MM.1S (cell line): Measurements from ENCODE around the gene MEGF6.

ENCODE experiments used
- DNase-seq: peaks from one replicate; pipeline ENCODE4 v3.0.0-alpha.2; 2015
- H2AFZ ChIP-seq: fragments of 300-600 bp; sonication (generic); 2 replicates; pipeline ENCODE4 v1.6.0; 2016; ENCODE audit warnings: antibody characterized with exemption, low read length
- H3F3A ChIP-seq: fragments of 300-600 bp; sonication (generic); 2 replicates; pipeline ENCODE4 v1.6.1; 2016; ENCODE audit warnings: mild to moderate bottlenecking, antibody characterized with exemption, low read length, moderate library complexity, mixed read lengths; ENCODE audit not compliant: insufficient read depth
- H3K27ac ChIP-seq: fragments of 300-600 bp; sonication (generic); 2 replicates; pipeline ENCODE4 v1.5.1; 2016; ENCODE audit warnings: mild to moderate bottlenecking, low read length
- H3K27me3 ChIP-seq: fragments of 300-600 bp; sonication (generic); replicated peaks from 2 replicates; pipeline ENCODE4 v1.6.0; 2016; ENCODE audit warnings: low read length; ENCODE audit not compliant: insufficient read depth
- H3K36me3 ChIP-seq: fragments of 300-600 bp; sonication (generic); replicated peaks from 2 replicates; pipeline ENCODE4 v1.6.1; 2016; ENCODE audit warnings: mild to moderate bottlenecking, low read length, mixed read lengths; ENCODE audit not compliant: insufficient read depth
- H3K4me1 ChIP-seq: fragments of 300-600 bp; sonication (generic); 2 replicates; pipeline ENCODE4 v1.6.1; 2016; ENCODE audit warnings: low read length, mixed read lengths
- H3K4me2 ChIP-seq: fragments of 300-600 bp; sonication (generic); 2 replicates; pipeline ENCODE4 v1.6.0; 2016; ENCODE audit warnings: low read depth, low read length
- H3K4me3 ChIP-seq: fragments of 300-600 bp; sonication (generic); 2 replicates; pipeline ENCODE4 v1.5.1; 2016; ENCODE audit warnings: low read length, mixed read lengths
- H3K79me2 ChIP-seq: fragments of 300-600 bp; sonication (generic); 2 replicates; pipeline ENCODE4 v1.6.1; 2016; ENCODE audit warnings: mixed run types, low read length, mixed read lengths
- H3K9ac ChIP-seq: fragments of 300-600 bp; sonication (generic); 2 replicates; pipeline ENCODE4 v1.6.1; 2016; ENCODE audit warnings: low read length, mixed read lengths
- H3K9me2 ChIP-seq: fragments of 300-600 bp; sonication (generic); replicated peaks from 2 replicates; pipeline ENCODE4 v1.6.1; 2016; ENCODE audit warnings: mild to moderate bottlenecking, low read length, mixed read lengths; ENCODE audit not compliant: insufficient read depth
- H3K9me3 ChIP-seq: fragments of 300-600 bp; sonication (generic); replicated peaks from 2 replicates; pipeline ENCODE4 v1.6.1; 2016; ENCODE audit warnings: mild to moderate bottlenecking, low read length, mixed read lengths; ENCODE audit not compliant: insufficient read depth
- H4K20me1 ChIP-seq: fragments of 300-600 bp; sonication (generic); 2 replicates; pipeline ENCODE4 v1.6.1; 2016; ENCODE audit warnings: mild to moderate bottlenecking, low read length, moderate library complexity, mixed read lengths; ENCODE audit not compliant: insufficient read depth
- CTCF ChIP-seq: fragments of 300-600 bp; sonication (generic); IDR thresholded peaks from 2 replicates; pipeline ENCODE4 v1.5.1; 2016; ENCODE audit warnings: antibody characterized with exemption, low read length, mixed read lengths
- EZH2 ChIP-seq: fragments of 300-600 bp; sonication (generic); optimal IDR thresholded peaks from 2 replicates; pipeline ENCODE3; 2017; ENCODE audit warnings: low read depth, mild to moderate bottlenecking, antibody characterized with exemption, low read length, mixed read lengths
- EZH2phosphoT487 ChIP-seq: fragments of 300-600 bp; sonication (generic); IDR thresholded peaks from 2 replicates; pipeline ENCODE4 v1.6.1; 2018; ENCODE audit warnings: antibody characterized with exemption, low read length

MEGF6 gene

GRCh38 chr1:3569436-3569835 lies 41.9 kb downstream of the MEGF6 start:
- Histone ChIP-seq H3K9ac (no peak overlapping the region), H2AFZ (no peak overlapping the region), H3K27me3 (peaks cover 74% of the 10 kb centered on the region), H3F3A (no peaks in the 10 kb centered on the region), H3K79me2 (no peaks in the 10 kb centered on the region), H3K9me2 (no peaks in the 10 kb centered on the region), H3K4me3 (no peak overlapping the region), H3K4me1 (no peaks in the 10 kb centered on the region), H3K4me2 (no peak overlapping the region), H3K9me3 (no peaks in the 10 kb centered on the region), H4K20me1 (no peaks in the 10 kb centered on the region), H3K27ac (no peak overlapping the region), H3K36me3 (no peaks in the 10 kb centered on the region)
- no peak for DNase-seq
- no peak for TF ChIP-seq EZH2phosphoT487

DNA sequence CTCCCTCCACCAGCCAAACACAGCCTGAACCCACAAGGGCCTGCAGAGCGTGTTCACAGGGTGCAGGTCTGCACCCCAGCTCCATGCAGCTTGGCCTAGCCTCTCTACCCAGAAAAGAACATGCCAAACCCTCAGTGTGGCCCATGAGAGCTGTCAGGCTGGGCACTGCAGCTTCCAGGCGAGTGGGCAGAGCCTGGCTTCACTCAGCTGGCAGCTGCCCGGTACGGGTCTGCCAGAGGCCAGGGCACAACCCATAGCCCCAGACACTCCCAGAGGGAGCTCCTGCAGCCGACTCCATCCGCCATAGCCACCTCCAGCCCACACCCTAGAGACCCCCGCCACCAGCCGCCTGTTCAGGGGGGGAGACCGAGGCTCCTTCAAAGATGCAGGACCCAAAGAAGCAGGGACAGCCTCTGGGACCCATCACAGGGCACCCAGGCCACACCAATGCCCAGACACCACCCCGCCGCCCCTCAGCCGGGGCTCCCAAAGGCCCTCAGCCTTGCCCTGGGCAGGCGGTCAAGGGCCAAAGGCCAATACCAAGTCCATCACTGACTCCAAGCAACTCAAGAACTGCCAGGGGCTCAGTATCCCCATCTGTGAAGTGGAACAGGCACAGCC lies 42.4 kb downstream of the MEGF6 start:
- H3F3A ChIP-seq: no peaks in the 10 kb centered on the region
- no peaks in the 10 kb centered on the region for H3K9me3 ChIP-seq
- no peak overlapping the region for H2AFZ ChIP-seq
- peaks cover 75% of the 10 kb centered on the region for H3K27me3 ChIP-seq
- H3K4me1 ChIP-seq: no peaks in the 10 kb centered on the region
- H3K4me2 ChIP-seq: no peak overlapping the region
- no peak for TF ChIP-seq EZH2
- no peak for TF ChIP-seq EZH2phosphoT487
- no peak overlapping the region for H3K9ac ChIP-seq
- no peaks in the 10 kb centered on the region for H4K20me1 ChIP-seq
- DNase-seq: no peak
- no peak overlapping the region for H3K27ac ChIP-seq
- H3K36me3 ChIP-seq: no peaks in the 10 kb centered on the region
- no peaks in the 10 kb centered on the region for H3K9me2 ChIP-seq
- no peaks in the 10 kb centered on the region for H3K79me2 ChIP-seq
- H3K4me3 ChIP-seq: no peak overlapping the region

- no peaks in the 10 kb centered on the region for H3K4me1 ChIP-seq
- H3K27ac ChIP-seq: no peak overlapping the region
- no peaks in the 10 kb centered on the region for H3F3A ChIP-seq
- H4K20me1 ChIP-seq: no peaks in the 10 kb centered on the region
- no peak for TF ChIP-seq EZH2phosphoT487
- no peak for TF ChIP-seq CTCF
- TF ChIP-seq EZH2: no peak
- H3K4me3 ChIP-seq: no peak overlapping the region
- H3K9ac ChIP-seq: no peak overlapping the region
- H3K4me2 ChIP-seq: no peak overlapping the region
- H3K9me2 ChIP-seq: no peaks in the 10 kb centered on the region
- no peak overlapping the region for H2AFZ ChIP-seq
- no peaks in the 10 kb centered on the region for H3K9me3 ChIP-seq
- peaks cover 87% of the 10 kb centered on the region for H3K27me3 ChIP-seq
- no peaks in the 10 kb centered on the region for H3K36me3 ChIP-seq
- no peaks in the 10 kb centered on the region for H3K79me2 ChIP-seq
- no peak for DNase-seq
These were observed 44.1 kb downstream of the MEGF6 start for GRCh38 chr1:3566951-3567804.

- Histone ChIP-seq H3K4me3 (no peak overlapping the region), H3K36me3 (no peaks in the 10 kb centered on the region), H3K27ac (no peak overlapping the region), H3K9me3 (no peaks in the 10 kb centered on the region), H3K79me2 (no peaks in the 10 kb centered on the region), H3K27me3 (peaks cover 96% of the 10 kb centered on the region), H3K4me1 (no peaks in the 10 kb centered on the region), H3K4me2 (no peak overlapping the region), H3K9ac (no peak overlapping the region), H3F3A (no peaks in the 10 kb centered on the region), H4K20me1 (no peaks in the 10 kb centered on the region), H2AFZ (no peak overlapping the region), H3K9me2 (no peaks in the 10 kb centered on the region)
- no peak for TF ChIP-seq EZH2
- no peak for TF ChIP-seq EZH2phosphoT487
- TF ChIP-seq CTCF: no peak
- DNase-seq: no peak
These were observed 45.1 kb downstream of the MEGF6 start for GRCh38 chr1:3566003-3566885.
